ENCODE data around the gene DAB2IP.

DAB2IP gene

GRCh38 chr9:121645853-121646807 is 5.3 kb upstream of the DAB2IP start:
- no peak for DNase-seq

DNA sequence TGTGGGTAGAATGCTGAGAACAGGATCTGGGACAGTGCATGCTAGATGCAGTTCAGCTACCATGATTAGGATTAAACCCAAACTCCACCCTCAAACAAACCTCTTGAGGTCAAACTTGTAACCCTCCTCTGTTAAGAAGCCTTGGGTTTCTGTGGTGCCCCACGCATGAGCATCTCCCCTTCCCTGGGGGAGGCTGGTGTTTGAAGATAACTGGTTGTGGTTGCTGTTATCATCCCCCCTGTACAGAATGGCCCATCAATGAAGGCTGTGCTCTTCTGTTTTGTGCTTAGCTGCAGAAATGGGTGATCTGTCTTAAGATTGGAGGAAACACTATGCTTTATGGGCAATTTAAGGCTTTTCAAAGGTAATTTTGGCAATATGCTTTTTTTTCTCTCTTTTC is 4.4 kb upstream of the DAB2IP start:
- DNase-seq, result no peak

GRCh38 chr9:121648172-121648571 is 3.3 kb upstream of the DAB2IP start:
- DNase-seq, result no peak

DNA sequence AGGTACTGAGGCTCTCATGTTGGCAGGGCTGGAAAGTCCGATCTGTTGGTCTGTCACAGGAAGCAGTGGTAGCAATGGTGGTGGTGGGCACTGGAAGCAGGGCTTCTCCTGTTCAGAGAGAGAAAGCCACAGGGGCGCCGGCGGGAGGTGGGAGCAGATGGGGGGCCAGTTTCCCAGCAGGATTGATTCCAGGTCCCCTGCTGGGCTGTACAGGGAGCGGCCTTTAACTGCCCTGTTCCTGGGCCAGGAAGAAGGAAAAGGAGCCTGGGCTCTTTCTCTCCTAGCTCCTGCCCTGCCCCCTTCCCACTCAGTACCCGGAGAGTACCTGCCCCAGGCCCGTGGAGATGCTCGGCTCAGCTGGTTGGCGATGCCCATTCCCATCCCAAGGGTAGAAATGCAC is 2.6 kb upstream of the DAB2IP start:
- no peak for DNase-seq

DNA sequence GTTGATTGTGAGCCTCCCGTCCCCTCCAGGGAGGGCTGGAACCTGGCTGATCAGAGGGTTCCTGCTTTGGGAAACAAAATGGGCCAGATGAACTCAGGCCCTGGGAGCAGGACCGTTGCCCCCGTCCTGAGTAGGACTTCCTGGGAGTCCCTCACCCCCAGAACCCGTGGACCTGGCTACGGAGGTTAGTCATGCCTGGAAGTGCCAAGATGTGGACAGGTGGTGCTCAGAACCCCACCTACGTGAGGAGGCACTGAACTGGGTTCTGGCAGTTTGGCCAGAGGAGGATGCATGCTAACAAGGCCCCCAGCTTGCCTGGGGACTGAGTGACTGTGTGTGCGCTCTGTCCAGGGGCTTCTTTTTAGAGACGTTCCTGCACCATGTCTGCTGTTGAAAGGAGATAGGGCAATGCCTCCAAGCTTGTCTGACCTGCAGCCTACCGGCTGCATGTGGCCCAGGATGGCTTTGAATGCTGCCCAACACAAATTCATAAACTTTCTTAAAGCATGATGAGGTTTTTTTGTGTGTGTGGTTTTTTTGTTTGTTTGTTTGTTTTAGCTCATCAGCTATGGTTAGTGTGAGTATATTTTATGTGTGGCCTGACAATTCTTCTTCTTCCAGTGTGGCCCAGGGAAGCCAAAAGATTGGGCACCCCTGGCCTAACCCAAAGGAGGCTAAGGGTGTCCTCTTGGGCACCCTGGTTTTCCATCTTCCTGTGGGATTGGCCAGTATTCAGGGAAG is 1.8 kb upstream of the DAB2IP start:
- DNase-seq, result no peak

DNA sequence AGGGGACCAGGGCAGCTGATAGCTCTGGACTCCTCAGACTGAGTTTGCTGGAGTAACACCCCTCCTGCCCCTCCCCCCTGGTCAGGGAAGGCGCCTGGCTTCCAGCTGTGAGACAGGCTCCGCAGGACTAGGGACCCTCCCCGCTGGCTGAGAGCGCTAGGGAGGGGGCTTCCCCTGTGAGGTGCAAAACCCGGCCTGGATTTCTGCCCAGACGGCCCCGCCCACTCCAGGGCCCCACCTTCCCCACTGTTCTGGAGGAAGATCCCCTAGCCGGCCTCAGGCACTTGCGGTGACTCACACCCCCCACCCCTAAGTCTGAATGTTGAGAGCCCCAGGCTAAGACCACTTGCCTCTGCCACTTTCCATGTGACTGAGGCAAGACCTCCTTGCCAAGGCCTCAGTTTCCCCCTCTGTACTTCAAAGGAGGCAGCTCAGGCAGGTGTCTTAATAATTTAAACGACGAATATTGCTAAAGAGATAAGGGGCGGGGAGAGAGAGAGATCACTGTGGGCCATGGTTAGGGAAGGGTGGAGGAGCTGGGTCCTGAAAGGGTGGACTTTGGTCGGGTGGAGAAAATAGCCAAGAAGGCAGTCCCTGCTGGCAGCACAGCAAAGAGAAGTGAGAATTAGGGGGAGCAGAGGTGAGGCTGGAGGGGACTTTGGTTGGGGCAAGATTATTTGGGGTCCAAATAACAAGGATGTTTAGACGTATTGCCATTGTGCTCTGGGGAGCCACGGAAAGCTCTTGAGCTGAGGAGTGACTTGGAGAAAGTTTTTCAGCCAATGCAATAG is 1.0 kb upstream of the DAB2IP start:
- DNase-seq, result no peak

GRCh38 chr9:121651008-121651294 is 483 bp upstream of the DAB2IP start:
- no peak for DNase-seq

GRCh38 chr9:121652021-121652837 is 795 bp downstream of the DAB2IP start:
- no peak for DNase-seq

GRCh38 chr9:121652838-121653231 is 1.4 kb downstream of the DAB2IP start:
- no peak for DNase-seq

- DNase-seq, result no peak
These were observed 3.2 kb downstream of the DAB2IP start for GRCh38 chr9:121654499-121655140.

GRCh38 chr9:121655231-121655755 is 3.9 kb downstream of the DAB2IP start:
- no peak for DNase-seq

DNA sequence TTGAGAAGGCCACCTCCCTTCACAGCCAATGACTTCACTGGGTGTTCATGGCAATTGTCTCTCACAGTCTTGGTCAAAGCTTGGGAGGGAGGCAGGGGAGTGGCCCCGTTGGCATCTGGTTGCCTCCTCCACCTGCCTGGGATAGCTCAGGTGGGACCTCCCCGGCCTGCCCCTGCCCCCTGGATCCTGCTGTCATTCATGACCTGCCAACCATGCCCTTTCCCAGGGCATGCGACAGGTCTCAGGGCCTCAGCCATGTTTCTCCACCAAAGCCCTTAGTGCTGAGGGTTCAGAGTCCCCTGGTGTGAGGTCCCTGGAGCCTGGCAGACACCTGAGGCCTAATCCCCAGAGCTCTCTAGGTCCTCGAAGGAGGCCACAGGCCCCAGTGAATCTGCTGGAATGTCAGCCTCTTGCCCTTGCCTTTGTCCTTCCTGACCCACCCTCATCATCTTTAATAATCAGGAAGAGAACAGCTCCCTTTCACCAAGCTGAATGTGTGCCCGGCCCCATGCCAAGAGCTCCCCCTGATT is 5.6 kb downstream of the DAB2IP start:
- no peak for DNase-seq

GRCh38 chr9:121658166-121658565 is 6.7 kb downstream of the DAB2IP start:
- no peak for DNase-seq

GRCh38 chr9:121658591-121658990 is 7.2 kb downstream of the DAB2IP start:
- no peak for DNase-seq

- DNase-seq, result no peak
These were observed 8.9 kb downstream of the DAB2IP start for GRCh38 chr9:121660367-121660766.

DNA sequence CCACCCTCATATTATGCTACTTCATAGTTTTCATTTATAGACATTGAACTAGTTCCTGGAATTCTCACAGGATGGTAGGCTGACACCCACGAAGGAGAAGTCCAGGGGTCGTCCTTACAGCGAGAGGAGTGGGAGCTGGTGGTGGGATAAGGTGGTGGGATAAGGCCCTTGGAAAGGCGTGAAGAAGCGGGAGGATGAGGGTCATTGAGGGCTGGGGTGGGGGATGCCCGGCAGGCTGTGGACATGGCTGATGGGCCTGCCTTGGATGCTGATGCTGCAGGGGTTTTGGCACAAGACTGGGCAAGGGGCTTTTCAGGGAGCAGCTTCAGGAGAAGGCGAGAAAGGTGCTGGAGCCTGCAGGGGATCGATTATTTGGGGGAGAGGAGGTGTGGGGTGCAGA is 9.4 kb downstream of the DAB2IP start:
- DNase-seq, result no peak

DNA sequence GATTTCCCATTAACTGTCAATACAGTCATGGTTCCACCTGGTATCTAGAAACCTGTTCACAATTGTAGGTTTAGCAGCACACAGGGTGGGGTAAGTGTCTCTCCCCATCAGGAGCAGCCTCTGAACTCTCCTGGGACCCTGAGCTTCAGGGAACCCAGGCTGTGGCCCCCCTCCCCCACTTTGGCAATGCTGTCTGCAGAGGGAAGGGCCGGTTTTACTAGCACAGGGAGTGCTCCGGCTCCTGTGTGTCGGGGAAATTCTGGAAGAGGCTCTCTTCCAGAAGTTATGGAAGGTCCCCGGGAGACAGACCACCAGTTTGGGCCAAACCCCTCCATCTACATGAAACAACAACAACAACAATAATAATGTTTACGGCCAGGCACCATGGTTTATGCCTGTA is 9.9 kb downstream of the DAB2IP start:
- DNase-seq, result no peak

GRCh38 chr9:121662359-121662758 is 10.9 kb downstream of the DAB2IP start:
- no peak for DNase-seq

- DNase-seq, result no peak
These were observed 11.6 kb downstream of the DAB2IP start for GRCh38 chr9:121662891-121663580.

DNA sequence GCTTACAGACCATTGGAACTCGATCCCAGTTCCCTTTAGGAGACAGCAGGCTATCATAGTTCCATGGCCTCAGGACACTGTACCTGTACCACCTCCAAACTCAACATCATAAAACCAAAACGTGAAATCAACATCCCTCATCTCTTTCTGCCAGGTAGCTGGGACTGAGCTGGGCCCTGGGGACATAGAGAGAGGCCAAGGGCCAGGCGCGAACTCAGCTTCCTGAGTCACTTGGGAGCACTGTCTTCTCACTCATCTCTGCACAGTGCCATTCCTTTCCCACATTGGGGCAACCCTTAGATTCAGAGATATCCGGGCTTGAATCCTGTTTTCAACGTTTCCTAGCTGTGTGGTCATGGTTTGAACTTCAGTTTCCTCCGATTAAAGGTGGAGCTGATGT is 12.2 kb downstream of the DAB2IP start:
- DNase-seq, result no peak

- no peak for DNase-seq
These were observed 14.9 kb downstream of the DAB2IP start for GRCh38 chr9:121666294-121666693.
